K562 treated with DMSO at 1 percent for 48 hours (cell line): Measurements from ENCODE around the gene NRP1. TPM values are rescaled to one million over a fixed set of nuclear protein-coding genes. Genes with fewer than 3 reads are reported as not detected.

Source experiments
- total RNA-seq: library from RNA; unstranded; fragments of 300-600 nt; gene quantifications from 2 replicates; pipeline ENCODE4 v1.2.3, GENCODE V29; 2022; ENCODE audit warnings: low replicate concordance; ENCODE audit errors: extremely low read depth

NRP1 gene
- total RNA-seq = not detected in 2 replicates

GRCh38 chr10:33334153-33334804, at the start of gene NRP1:
NRP1 (minus strand) TSS chr10:33334667; CDS start chr10:33334382, 285 bp downstream.

